ENCODE results near the gene LARP1. TPM values are rescaled to one million over a fixed set of nuclear protein-coding genes. Genes with fewer than 3 reads are reported as not detected.

The LARP1 gene
- total and polyA plus RNA-seq, 2 donors (not counting 1 experiment from before 2014, with no cell fraction given) = 59.6 to 150 TPM

GRCh38 chr5:154815684-154816247 is 60.6 kb downstream of the LARP1 start:
- H3K4me3 Mint-ChIP-seq = no peak overlapping the region
- WGBS (ENCODE audit: insufficient coverage) = 94% methylated on average over 4 of the region's 5 CpGs
- Histone ChIP-seq H3K4me3 (ENCODE audit: control extremely low read depth in 1 of 5, extremely low read depth in 1 of 5, insufficient read depth in 1 of 5, low read depth in 2 of 5, low read length in 4 of 5) (no peak overlapping the region), H3K9me3 (ENCODE audit: control extremely low read depth in 1 of 3, control insufficient read depth in 2 of 3, insufficient read depth in 1 of 3, low read length in 2 of 3) (no peaks in the 10 kb centered on the region), H3K79me2 (ENCODE audit: control insufficient read depth, insufficient read depth, low read length) (no peaks in the 10 kb centered on the region), H3K27ac (ENCODE audit: low read length in 2 of 2) (no peak overlapping the region), H3K4me1 (ENCODE audit: control insufficient read depth in 2 of 2, insufficient read depth in 2 of 2, low read length in 2 of 2) (peaks cover 21 to 25% of the 10 kb centered on the region in 2 donors), H3K36me3 (replicated peaks in 1 of 2; ENCODE audit: control extremely low read depth in 1 of 2, control insufficient read depth in 1 of 2, extremely low read depth in 1 of 2, insufficient read depth in 2 of 2, low read length in 1 of 2) (peaks cover 5 to 55% of the 10 kb centered on the region in 2 experiments), H2AFZ (ENCODE audit: insufficient read depth, low read depth, low read length, poor library complexity, severe bottlenecking) (no peak overlapping the region), H3K27me3 (replicated peaks in 1 of 4; ENCODE audit: control extremely low read depth in 1 of 4, control insufficient read depth in 3 of 4, insufficient read depth in 4 of 4, low read length in 3 of 4) (no peaks in the 10 kb centered on the region), H3K9ac (ENCODE audit: low read length) (no peak overlapping the region), H4K20me1 (ENCODE audit: control insufficient read depth, insufficient read depth, low read length, poor library complexity, severe bottlenecking) (peaks cover 19% of the 10 kb centered on the region), H3K4me2 (replicated peaks; ENCODE audit: low read depth, low read length, poor library complexity, severe bottlenecking) (no peak overlapping the region)
- ATAC-seq (ENCODE audit: low read depth) = no peak
- H3K4me1 Mint-ChIP-seq = peaks cover 20% of the 10 kb centered on the region
- intact Hi-C loops (cut with micrococcal nuclease) = no loop called here
- H3K27me3 Mint-ChIP-seq = no peaks in the 10 kb centered on the region
- H3K27ac Mint-ChIP-seq = no peak overlapping the region
- TF ChIP-seq EZH2 (IDR thresholded peaks at IDR 0.05; ENCODE audit: borderline replicate concordance, insufficient read depth, low read depth, low read length, poor library complexity, severe bottlenecking) = no peak
- no peak for TF ChIP-seq CTCF (IDR thresholded peaks at IDR 0.05)
- no peaks in the 10 kb centered on the region for H3K9me3 Mint-ChIP-seq (ENCODE audit: insufficient read depth)
- no peak for DNase-seq
- POLR2A ChIA-PET = no interaction called here
- CTCF ChIA-PET = interaction anchor here (7.7 kb wide), 1 partner anchor 166 kb away, joined by 84 read pairs; no protein-coding TSS in a partner anchor

GRCh38 chr5:154816891-154817492 is 61.8 kb downstream of the LARP1 start:
- WGBS (ENCODE audit: insufficient coverage) = no CpG with 5 or more reads among the region's 5 CpGs
- Histone ChIP-seq H3K4me1 (ENCODE audit: control insufficient read depth in 2 of 2, insufficient read depth in 2 of 2, low read length in 2 of 2) (peaks cover 18 to 23% of the 10 kb centered on the region in 2 donors), H3K27me3 (replicated peaks in 1 of 4; ENCODE audit: control extremely low read depth in 1 of 4, control insufficient read depth in 3 of 4, insufficient read depth in 4 of 4, low read length in 3 of 4) (no peaks in the 10 kb centered on the region), H3K9me3 (ENCODE audit: control extremely low read depth in 1 of 3, control insufficient read depth in 2 of 3, insufficient read depth in 1 of 3, low read length in 2 of 3) (no peaks in the 10 kb centered on the region), H3K4me2 (replicated peaks; ENCODE audit: low read depth, low read length, poor library complexity, severe bottlenecking) (no peak overlapping the region), H3K27ac (ENCODE audit: low read length in 2 of 2) (no peak overlapping the region), H4K20me1 (ENCODE audit: control insufficient read depth, insufficient read depth, low read length, poor library complexity, severe bottlenecking) (peaks cover 12% of the 10 kb centered on the region), H3K9ac (ENCODE audit: low read length) (no peak overlapping the region), H2AFZ (ENCODE audit: insufficient read depth, low read depth, low read length, poor library complexity, severe bottlenecking) (no peak overlapping the region), H3K79me2 (ENCODE audit: control insufficient read depth, insufficient read depth, low read length) (no peaks in the 10 kb centered on the region), H3K4me3 (ENCODE audit: control extremely low read depth in 1 of 5, extremely low read depth in 1 of 5, insufficient read depth in 1 of 5, low read depth in 2 of 5, low read length in 4 of 5) (no peak overlapping the region), H3K36me3 (replicated peaks in 1 of 2; ENCODE audit: control extremely low read depth in 1 of 2, control insufficient read depth in 1 of 2, extremely low read depth in 1 of 2, insufficient read depth in 2 of 2, low read length in 1 of 2) (peaks cover 4 to 43% of the 10 kb centered on the region in 2 experiments)
- no peak overlapping the region for H3K27ac Mint-ChIP-seq
- CTCF ChIA-PET = interaction anchor here (0.6 kb wide), 1 partner anchor 134 kb away, joined by 4 read pairs; no protein-coding TSS in a partner anchor
- H3K27me3 Mint-ChIP-seq = no peaks in the 10 kb centered on the region
- POLR2A ChIA-PET = no interaction called here
- no peak for ATAC-seq (ENCODE audit: low read depth)
- peaks cover 17% of the 10 kb centered on the region for H3K4me1 Mint-ChIP-seq
- TF ChIP-seq CTCF (IDR thresholded peaks at IDR 0.05) = no peak
- TF ChIP-seq EZH2 (IDR thresholded peaks at IDR 0.05; ENCODE audit: borderline replicate concordance, insufficient read depth, low read depth, low read length, poor library complexity, severe bottlenecking) = no peak
- H3K9me3 Mint-ChIP-seq (ENCODE audit: insufficient read depth) = no peaks in the 10 kb centered on the region
- no peak overlapping the region for H3K4me3 Mint-ChIP-seq
- DNase-seq = no peak
- intact Hi-C loops (cut with micrococcal nuclease) = no loop called here
